Neuronal stem cell (in vitro differentiated cells): ENCODE results near the gene PPARD.

Experiments used
- DNase-seq: peaks from one replicate; pipeline ENCODE4 v3.0.0-alpha.2; 2013; ENCODE audit warnings: low spot score
- H2AFZ ChIP-seq: one replicate; pipeline ENCODE4 v1.6.1; 2013; ENCODE audit warnings: mild to moderate bottlenecking, low read length, inconsistent platforms
- H2AK5ac ChIP-seq: 2 replicates; pipeline ENCODE4 v1.6.1; 2013; ENCODE audit warnings: low read depth, mild to moderate bottlenecking, inconsistent platforms, low read length, moderate library complexity, mixed read lengths
- H2BK120ac ChIP-seq: 2 replicates; pipeline ENCODE4 v1.6.1; 2013; ENCODE audit warnings: low read depth, mild to moderate bottlenecking, inconsistent platforms, low read length, moderate library complexity, mixed read lengths
- H2BK12ac ChIP-seq: one replicate; pipeline ENCODE4 v1.6.1; 2013; ENCODE audit warnings: low read length, inconsistent platforms
- H2BK15ac ChIP-seq: 2 replicates; pipeline ENCODE4 v1.6.1; 2013; ENCODE audit warnings: mild to moderate bottlenecking, low read length, inconsistent platforms, mixed read lengths
- H2BK5ac ChIP-seq: one replicate; pipeline ENCODE4 v1.6.1; 2013; ENCODE audit warnings: inconsistent platforms, mild to moderate bottlenecking, low read length, moderate library complexity
- H3K14ac ChIP-seq: one replicate; pipeline ENCODE4 v1.6.1; 2013; ENCODE audit warnings: low read length, inconsistent platforms
- H3K18ac ChIP-seq: 2 replicates; pipeline ENCODE4 v1.6.1; 2013; ENCODE audit warnings: low read length, inconsistent platforms
- H3K23ac ChIP-seq: 2 replicates; pipeline ENCODE4 v1.6.1; 2013; ENCODE audit warnings: low read depth, mild to moderate bottlenecking, mixed read lengths, low read length, inconsistent platforms; ENCODE audit not compliant: poor library complexity
- H3K27ac ChIP-seq: replicated peaks from 3 replicates; pipeline ENCODE4 v1.5.1; 2013; ENCODE audit warnings: low read length, inconsistent platforms
- H3K27me3 ChIP-seq, 3 experiments: 2 replicates each; pipeline ENCODE4 v1.6.1; 2013; ENCODE audit warnings: low read length in 3 of 3, mild to moderate bottlenecking in 2 of 3, inconsistent platforms in 1 of 3, low read depth in 1 of 3, mixed read lengths in 1 of 3, moderate library complexity in 1 of 3; ENCODE audit not compliant: control insufficient read depth in 3 of 3, insufficient read depth in 3 of 3
- H3K36me3 ChIP-seq, 2 donors: replicated peaks in 1 of 2; 2 replicates each; pipeline ENCODE4 v1.6.1; 2013; ENCODE audit warnings: low read length in 2 of 2; ENCODE audit not compliant: control insufficient read depth in 2 of 2, insufficient read depth in 2 of 2
- H3K4ac ChIP-seq: 2 replicates; pipeline ENCODE4 v1.6.1; 2013; ENCODE audit warnings: inconsistent platforms, mild to moderate bottlenecking, low read length, moderate library complexity
- H3K4me1 ChIP-seq, 2 donors: 1 replicate in 1 of 2; 2 replicates in 1 of 2; pipeline ENCODE4 v1.6.1; 2013; ENCODE audit warnings: low read length in 2 of 2, low read depth in 1 of 2; ENCODE audit not compliant: control insufficient read depth in 2 of 2, insufficient read depth in 1 of 2
- H3K4me2 ChIP-seq: one replicate; pipeline ENCODE4 v1.6.1; 2013; ENCODE audit warnings: mild to moderate bottlenecking, low read length, inconsistent platforms; ENCODE audit not compliant: insufficient read depth, poor library complexity, severe bottlenecking
- H3K4me3 ChIP-seq, 2 donors: 2 replicates each; pipeline ENCODE4 v1.5.1; 2013; ENCODE audit warnings: low read length in 2 of 2, mild to moderate bottlenecking in 2 of 2, inconsistent platforms in 1 of 2, moderate library complexity in 1 of 2
- H3K79me1 ChIP-seq: one replicate; pipeline ENCODE4 v1.6.1; 2013; ENCODE audit warnings: low read depth, mild to moderate bottlenecking, inconsistent platforms, low read length, moderate library complexity
- H3K9ac ChIP-seq: one replicate; pipeline ENCODE4 v1.6.1; 2013; ENCODE audit warnings: mild to moderate bottlenecking, low read depth, low read length, inconsistent platforms; ENCODE audit not compliant: poor library complexity
- H3K9me3 ChIP-seq, 2 donors: replicated peaks in 1 of 2; 2 replicates each; pipeline versions ENCODE3 to v1.6.1; 2013; ENCODE audit warnings: low read length in 2 of 2, mild to moderate bottlenecking in 2 of 2, inconsistent platforms in 1 of 2, low read depth in 1 of 2, mixed read lengths in 1 of 2, moderate library complexity in 1 of 2; ENCODE audit not compliant: control insufficient read depth in 2 of 2, insufficient read depth in 1 of 2
- H4K8ac ChIP-seq: one replicate; pipeline ENCODE4 v1.6.1; 2013; ENCODE audit warnings: low read depth, mild to moderate bottlenecking, inconsistent platforms, low read length, moderate library complexity
- H4K91ac ChIP-seq: one replicate; pipeline ENCODE4 v1.6.1; 2013; ENCODE audit warnings: low read length, low read depth, mild to moderate bottlenecking, inconsistent platforms; ENCODE audit not compliant: poor library complexity
- whole genome bisulfite sequencing, 2 donors: extraction: QIAGEN DNeasy Blood & Tissue Kit; methylation state at CpG; one replicate each; pipeline ENCODE4 v1.1.7; 2013; ENCODE audit warnings: missing lambda C conversion rate in 2 of 2, mixed read lengths in 1 of 2; ENCODE audit not compliant: insufficient read length in 2 of 2, insufficient replicate concordance in 1 of 2; ENCODE audit errors: extremely low coverage in 2 of 2; 5-methylcytosine and 5-hydroxymethylcytosine counted together

PPARD gene

GRCh38 chr6:35370124-35370741 lies 27.9 kb downstream of the PPARD start:
- Histone ChIP-seq H3K4me1 (peaks cover 3% of the 10 kb centered on the region in 2 donors), H2BK15ac (no peak overlapping the region), H3K18ac (peak overlapping the region; percentile 40), H2BK120ac (no peak overlapping the region), H3K79me1 (no peaks in the 10 kb centered on the region), H4K91ac (no peak overlapping the region), H3K9me3 (no peaks in the 10 kb centered on the region), H4K8ac (no peak overlapping the region), H3K4me3 (no peak overlapping the region), H2BK5ac (no peak overlapping the region), H2AFZ (no peak overlapping the region), H3K23ac (no peak overlapping the region), H3K27me3 (no peaks in the 10 kb centered on the region), H3K9ac (no peak overlapping the region), H2AK5ac (no peak overlapping the region), H3K27ac (no peak overlapping the region), H3K36me3 (no peaks in the 10 kb centered on the region), H3K14ac (no peak overlapping the region), H2BK12ac (no peak overlapping the region), H3K4me2 (no peak overlapping the region), H3K4ac (no peak overlapping the region)
- DNase-seq, result no peak
- WGBS, 2 donors, result no CpG with 5 or more reads among the region's 8 CpGs

GRCh38 chr6:35370785-35371493 lies 28.6 kb downstream of the PPARD start:
- no peak overlapping the region for H3K23ac ChIP-seq
- H3K27ac ChIP-seq, result no peak overlapping the region
- H3K9ac ChIP-seq, result no peak overlapping the region
- no peak overlapping the region for H2AFZ ChIP-seq
- H3K18ac ChIP-seq, result no peak overlapping the region
- no peaks in the 10 kb centered on the region for H3K36me3 ChIP-seq
- no peak overlapping the region for H3K4me3 ChIP-seq
- no peak overlapping the region for H2BK15ac ChIP-seq
- H2AK5ac ChIP-seq, result no peak overlapping the region
- no peak overlapping the region for H2BK12ac ChIP-seq
- WGBS, 2 donors, result no CpG with 5 or more reads among the region's 9 CpGs
- no peak overlapping the region for H3K14ac ChIP-seq
- peaks cover 3% of the 10 kb centered on the region in 2 donors for H3K4me1 ChIP-seq
- no peak overlapping the region for H2BK5ac ChIP-seq
- no peaks in the 10 kb centered on the region for H3K27me3 ChIP-seq
- no peak overlapping the region for H3K4ac ChIP-seq
- no peak overlapping the region for H2BK120ac ChIP-seq
- no peak for DNase-seq
- no peak overlapping the region for H4K91ac ChIP-seq
- H3K4me2 ChIP-seq, result no peak overlapping the region
- no peaks in the 10 kb centered on the region for H3K79me1 ChIP-seq
- H4K8ac ChIP-seq, result no peak overlapping the region
- no peaks in the 10 kb centered on the region for H3K9me3 ChIP-seq

DNA sequence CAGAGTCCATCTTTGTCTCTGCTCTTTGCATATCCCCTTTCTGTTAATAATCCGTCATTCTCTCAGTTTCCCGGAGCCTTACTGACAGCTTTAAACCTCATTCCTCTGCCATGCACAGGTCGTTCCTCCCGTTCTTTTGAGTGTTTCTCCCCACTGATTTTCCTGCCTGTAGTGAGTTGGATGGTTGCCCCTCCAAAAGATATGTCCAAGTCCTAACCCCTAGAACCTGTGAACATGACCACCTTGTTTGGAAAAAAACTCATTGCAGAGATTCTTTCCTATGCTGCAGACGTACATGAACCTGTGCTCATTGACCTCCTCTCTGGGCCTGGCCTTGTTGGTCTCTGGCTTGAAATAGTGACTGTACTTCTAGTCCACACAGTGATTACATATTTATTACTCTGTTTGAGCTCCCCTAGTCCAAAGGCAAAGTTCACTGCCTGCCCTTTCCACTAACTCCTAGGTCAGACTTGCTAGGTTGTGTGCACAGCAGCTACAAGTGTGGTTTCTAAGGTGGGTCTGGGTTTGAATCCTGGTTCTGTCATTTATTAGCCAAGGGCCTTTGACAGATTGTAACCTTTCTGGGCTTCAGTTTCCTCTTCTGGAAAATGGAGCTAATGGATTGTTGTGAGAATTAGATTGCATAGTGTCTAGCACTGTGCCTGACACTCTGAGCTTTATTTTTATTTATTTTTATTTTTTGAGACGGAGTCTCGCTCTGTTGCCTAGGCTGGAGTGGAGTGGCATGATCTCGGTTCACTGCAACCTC lies 29.3 kb downstream of the PPARD start:
- Histone ChIP-seq H3K9ac (no peak overlapping the region), H2AK5ac (no peak overlapping the region), H3K14ac (no peak overlapping the region), H3K27me3 (no peaks in the 10 kb centered on the region), H4K8ac (no peak overlapping the region), H2BK15ac (no peak overlapping the region), H3K36me3 (no peaks in the 10 kb centered on the region), H4K91ac (no peak overlapping the region), H3K9me3 (no peaks in the 10 kb centered on the region), H2BK120ac (no peak overlapping the region), H2BK12ac (no peak overlapping the region), H2AFZ (no peak overlapping the region), H3K79me1 (no peaks in the 10 kb centered on the region), H3K4me1 (peaks cover 3% of the 10 kb centered on the region in 2 donors), H3K4me3 (no peak overlapping the region), H3K23ac (no peak overlapping the region), H3K18ac (no peak overlapping the region), H2BK5ac (no peak overlapping the region), H3K4ac (no peak overlapping the region), H3K27ac (no peak overlapping the region), H3K4me2 (no peak overlapping the region)
- no CpG with 5 or more reads among the region's 8 CpGs for WGBS, 2 donors
- no peak for DNase-seq

DNA sequence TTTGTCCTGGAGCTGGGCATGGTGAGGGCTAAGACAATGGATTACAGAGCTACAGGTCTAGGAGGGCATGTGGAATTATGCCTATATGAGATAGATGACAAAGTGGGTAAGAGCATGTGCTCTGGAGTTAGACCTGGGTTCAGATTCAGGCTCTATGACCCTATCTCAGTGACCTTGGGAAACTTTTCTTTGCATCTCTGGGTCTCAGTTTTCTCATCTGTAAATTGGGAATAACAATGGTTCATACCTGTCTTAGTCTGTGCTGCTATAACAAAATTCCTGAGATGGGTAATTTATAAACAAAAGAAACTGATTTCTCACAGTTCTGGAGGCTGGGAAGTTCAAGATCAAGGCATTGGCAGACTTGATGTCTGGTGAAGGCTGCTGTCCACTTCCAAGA lies 30.3 kb downstream of the PPARD start:
- no peak overlapping the region for H4K8ac ChIP-seq
- no peak overlapping the region for H3K9ac ChIP-seq
- H3K27ac ChIP-seq, result no peak overlapping the region
- no peak overlapping the region for H2BK5ac ChIP-seq
- H3K36me3 ChIP-seq, result no peaks in the 10 kb centered on the region
- no peak overlapping the region for H3K4me2 ChIP-seq
- H3K14ac ChIP-seq, result no peak overlapping the region
- H2AK5ac ChIP-seq, result no peak overlapping the region
- H3K23ac ChIP-seq, result no peak overlapping the region
- H2BK15ac ChIP-seq, result no peak overlapping the region
- no peaks in the 10 kb centered on the region for H3K27me3 ChIP-seq
- H3K79me1 ChIP-seq, result no peaks in the 10 kb centered on the region
- H2BK12ac ChIP-seq, result no peak overlapping the region
- no peak overlapping the region for H3K18ac ChIP-seq
- no peak for DNase-seq
- no peak overlapping the region for H3K4me3 ChIP-seq
- no peak overlapping the region for H2AFZ ChIP-seq
- H3K4me1 ChIP-seq, result peaks cover 3% of the 10 kb centered on the region in 2 donors
- H3K9me3 ChIP-seq, result no peaks in the 10 kb centered on the region
- no peak overlapping the region for H2BK120ac ChIP-seq
- no peak overlapping the region for H4K91ac ChIP-seq
- H3K4ac ChIP-seq, result no peak overlapping the region
